HEK293 (cell line): ENCODE measurements around the gene ACTR3.

Source experiments
- CTCF ChIA-PET: fragments of 350-600 bp; formaldehyde crosslinking; extraction: SDS; loops from one replicate; lab custom pipeline; 2021; ENCODE audit warnings: antibody characterized with exemption; lab: Yijun Ruan, JAX
- POLR2A ChIA-PET: fragments of 300-600 bp; formaldehyde crosslinking; extraction: SDS; loops from one replicate; lab custom pipeline; 2020; ENCODE audit warnings: antibody characterized with exemption, inconsistent platforms; lab: Yijun Ruan, JAX
- H3K27ac ChIP-seq: fragments of 200-500 bp; sonication (Bioruptor generic); 2 replicates; pipeline ENCODE4 v1.5.1; 2014; ENCODE audit warnings: low read depth, low read length, control low read depth, inconsistent platforms; ENCODE audit errors: extremely low read depth
- H3K36me3 ChIP-seq, 2 experiments: fragments of 200-500 bp in 1 of 2; sonication (Bioruptor generic) in 1 of 2; 1 replicate in 1 of 2; 2 replicates in 1 of 2; pipeline ENCODE4 v1.5.1; 2014 to 2017; ENCODE audit warnings: inconsistent platforms in 2 of 2, low read length in 2 of 2; ENCODE audit not compliant: control insufficient read depth in 2 of 2, insufficient read depth in 1 of 2
- H3K4me1 ChIP-seq: fragments of 200-500 bp; sonication (Bioruptor generic); 2 replicates; pipeline ENCODE4 v1.5.1; 2014; ENCODE audit warnings: mild to moderate bottlenecking, low read length, inconsistent platforms; ENCODE audit not compliant: control insufficient read depth, insufficient read depth
- H3K4me3 ChIP-seq: 2 replicates; pipeline ENCODE4 v1.5.1; 2011; ENCODE audit warnings: low read depth, mild to moderate bottlenecking, control low read depth, low read length, moderate library complexity
- H3K9me3 ChIP-seq: fragments of 200-500 bp; sonication (Bioruptor generic); 2 replicates; pipeline ENCODE4 v1.5.1; 2014; ENCODE audit warnings: low read depth, low read length, inconsistent platforms; ENCODE audit not compliant: control insufficient read depth, insufficient read depth
- GLI4 ChIP-seq: fragments of 450-650 bp; formaldehyde crosslinking; IDR thresholded peaks from 2 replicates; pipeline ENCODE4 v1.5.1; 2016; ENCODE audit warnings: missing biosample characterization, missing genetic modification characterization
- IKZF3 ChIP-seq: fragments of 450-650 bp; IDR thresholded peaks from 2 replicates; pipeline ENCODE4 v1.5.0; 2018; ENCODE audit warnings: missing biosample characterization, mild to moderate bottlenecking, missing genetic modification characterization, moderate library complexity
- PRDM10 ChIP-seq: fragments of 450-650 bp; formaldehyde crosslinking; IDR thresholded peaks from 2 replicates; pipeline ENCODE4 v1.5.1; 2016; ENCODE audit warnings: missing biosample characterization, missing genetic modification characterization
- PRDM4 ChIP-seq: fragments of 450-650 bp; formaldehyde crosslinking; IDR thresholded peaks from 2 replicates; pipeline ENCODE4 v1.5.1; 2017; ENCODE audit warnings: missing biosample characterization, missing genetic modification characterization
- SCRT2 ChIP-seq: fragments of 450-650 bp; formaldehyde crosslinking; IDR thresholded peaks from 2 replicates; pipeline ENCODE4 v1.5.1; 2016; ENCODE audit warnings: missing biosample characterization, missing genetic modification characterization
- SP3 ChIP-seq: fragments of 450-650 bp; formaldehyde crosslinking; IDR thresholded peaks from 2 replicates; pipeline ENCODE4 v1.5.1; 2016; ENCODE audit warnings: missing biosample characterization, missing genetic modification characterization
- ZFHX2 ChIP-seq: fragments of 450-650 bp; formaldehyde crosslinking; conservative IDR thresholded peaks from 2 replicates; pipeline ENCODE4 v1.5.1; 2016; ENCODE audit warnings: missing biosample characterization, missing genetic modification characterization
- ZNF175 ChIP-seq: fragments of 450-650 bp; formaldehyde crosslinking; IDR thresholded peaks from 2 replicates; pipeline ENCODE4 v1.5.1; 2016; ENCODE audit warnings: missing biosample characterization, missing genetic modification characterization
- ZNF211 ChIP-seq: fragments of 450-650 bp; formaldehyde crosslinking; IDR thresholded peaks from 2 replicates; pipeline ENCODE4 v1.5.1; 2016; ENCODE audit warnings: low read depth, missing biosample characterization, missing genetic modification characterization
- ZNF214 ChIP-seq: fragments of 450-650 bp; formaldehyde crosslinking; IDR thresholded peaks from 2 replicates; pipeline ENCODE4 v1.5.1; 2017; ENCODE audit warnings: missing biosample characterization, mild to moderate bottlenecking, missing genetic modification characterization, borderline replicate concordance
- ZNF341 ChIP-seq: fragments of 450-650 bp; formaldehyde crosslinking; IDR thresholded peaks from 2 replicates; pipeline ENCODE4; 2016; ENCODE audit warnings: low read depth, missing biosample characterization, missing genetic modification characterization
- ZNF404 ChIP-seq: fragments of 450-650 bp; formaldehyde crosslinking; IDR thresholded peaks from 2 replicates; pipeline ENCODE4 v1.5.1; 2017; ENCODE audit warnings: missing biosample characterization, missing genetic modification characterization
- ZNF416 ChIP-seq: fragments of 450-650 bp; formaldehyde crosslinking; IDR thresholded peaks from 2 replicates; pipeline ENCODE4 v1.5.1; 2016; ENCODE audit warnings: missing biosample characterization, missing genetic modification characterization
- ZNF426 ChIP-seq: fragments of 450-650 bp; formaldehyde crosslinking; IDR thresholded peaks from 2 replicates; pipeline ENCODE4 v1.5.1; 2017; ENCODE audit warnings: missing biosample characterization, missing genetic modification characterization, mild to moderate bottlenecking, inconsistent platforms, moderate library complexity
- ZNF48 ChIP-seq: fragments of 450-650 bp; formaldehyde crosslinking; IDR thresholded peaks from 2 replicates; pipeline ENCODE4 v1.5.1; 2016; ENCODE audit warnings: missing biosample characterization, missing genetic modification characterization
- ZNF513 ChIP-seq: fragments of 450-650 bp; IDR thresholded peaks from 2 replicates; pipeline ENCODE4 v1.5.1; 2018; ENCODE audit warnings: missing biosample characterization, missing genetic modification characterization
- ZNF560 ChIP-seq: fragments of 450-650 bp; formaldehyde crosslinking; IDR thresholded peaks from 2 replicates; pipeline ENCODE4 v1.5.1; 2017; ENCODE audit warnings: missing biosample characterization, missing genetic modification characterization, borderline replicate concordance
- ZNF623 ChIP-seq: fragments of 450-650 bp; formaldehyde crosslinking; IDR thresholded peaks from 2 replicates; pipeline ENCODE4 v1.5.1; 2016; ENCODE audit warnings: missing biosample characterization, missing genetic modification characterization
- ZNF629 ChIP-seq: fragments of 450-650 bp; formaldehyde crosslinking; IDR thresholded peaks from 2 replicates; pipeline ENCODE4 v1.5.1; 2017; ENCODE audit warnings: missing biosample characterization, missing genetic modification characterization
- ZNF645 ChIP-seq: fragments of 450-650 bp; formaldehyde crosslinking; IDR thresholded peaks from 2 replicates; pipeline ENCODE4; 2016; ENCODE audit warnings: missing biosample characterization, missing genetic modification characterization
- ZNF704 ChIP-seq: fragments of 450-650 bp; formaldehyde crosslinking; IDR thresholded peaks from 2 replicates; pipeline ENCODE4 v1.5.1; 2016; ENCODE audit warnings: missing biosample characterization, missing genetic modification characterization
- ZNF843 ChIP-seq: fragments of 450-650 bp; formaldehyde crosslinking; IDR thresholded peaks from 2 replicates; pipeline ENCODE4 v1.5.1; 2016; ENCODE audit warnings: missing biosample characterization, missing genetic modification characterization
- ZSCAN16 ChIP-seq: fragments of 450-650 bp; formaldehyde crosslinking; IDR thresholded peaks from 2 replicates; pipeline ENCODE4 v1.5.1; 2016; ENCODE audit warnings: missing biosample characterization, missing genetic modification characterization
- ZSCAN5A ChIP-seq: fragments of 450-650 bp; formaldehyde crosslinking; IDR thresholded peaks from 2 replicates; pipeline ENCODE4 v1.5.1; 2016; ENCODE audit warnings: missing biosample characterization, missing genetic modification characterization

The ACTR3 gene

GRCh38 chr2:113925884-113926283 lies 36.0 kb downstream of the ACTR3 start:
- H3K4me3 ChIP-seq: no peak overlapping the region
- ChIA-PET CTCF (no interaction called here), POLR2A (no interaction called here)
- no peak overlapping the region for H3K27ac ChIP-seq
- no peak for TF ChIP-seq ZFHX2 (tag by site-specific recombination)
- TF ChIP-seq ZNF214: no peak
- TF ChIP-seq GLI4 (tag by site-specific recombination): no peak
- no peak for TF ChIP-seq SCRT2 (tag by site-specific recombination)
- TF ChIP-seq ZNF426 (tag by site-specific recombination): no peak
- TF ChIP-seq IKZF3 (tag by site-specific recombination): no peak
- TF ChIP-seq ZNF560 (tag by site-specific recombination): no peak
- TF ChIP-seq ZNF175 (tag by site-specific recombination): no peak
- TF ChIP-seq ZSCAN5A: no peak
- TF ChIP-seq ZSCAN16 (tag by site-specific recombination): no peak
- TF ChIP-seq ZNF843 (tag by site-specific recombination): no peak
- TF ChIP-seq ZNF404: no peak
- no peak for TF ChIP-seq ZNF48 (tag by site-specific recombination)
- TF ChIP-seq SP3 (tag by site-specific recombination): no peak
- TF ChIP-seq ZNF645 (tag by site-specific recombination): no peak
- TF ChIP-seq ZNF416 (tag by site-specific recombination): no peak
- no peaks in the 10 kb centered on the region for H3K4me1 ChIP-seq
- H3K9me3 ChIP-seq: no peaks in the 10 kb centered on the region
- peaks cover 19 to 40% of the 10 kb centered on the region in 2 experiments for H3K36me3 ChIP-seq

- H3K4me3 ChIP-seq: no peak overlapping the region
- H3K36me3 ChIP-seq: peaks cover 18 to 43% of the 10 kb centered on the region in 2 experiments
- POLR2A ChIA-PET: no interaction called here
- TF ChIP-seq ZNF513 (tag by site-specific recombination): no peak
- TF ChIP-seq PRDM4 (tag by site-specific recombination): no peak
- no peak for TF ChIP-seq ZNF341 (tag by site-specific recombination)
- no peak for TF ChIP-seq ZNF211 (tag by site-specific recombination)
- no peak for TF ChIP-seq ZNF629 (tag by site-specific recombination)
- TF ChIP-seq ZNF623: no peak
- TF ChIP-seq ZNF704 (tag by site-specific recombination): no peak
- no peak for TF ChIP-seq PRDM10 (tag by site-specific recombination)
- TF ChIP-seq ZSCAN5A: no peak
These were observed 36.4 kb downstream of the ACTR3 start for GRCh38 chr2:113926314-113926713.

More at GRCh38 chr2:113926314-113926713, 36.4 kb downstream of the ACTR3 start:
- Histone ChIP-seq H3K9me3 (no peaks in the 10 kb centered on the region), H3K27ac (no peak overlapping the region), H3K4me1 (no peaks in the 10 kb centered on the region)
- CTCF ChIA-PET: no interaction called here
